ENCODE measurements around the gene DNPH1.
A peak's percentile ranks its signal among the peaks of the same experiment; 100 is the strongest.

The DNPH1 gene

DNA sequence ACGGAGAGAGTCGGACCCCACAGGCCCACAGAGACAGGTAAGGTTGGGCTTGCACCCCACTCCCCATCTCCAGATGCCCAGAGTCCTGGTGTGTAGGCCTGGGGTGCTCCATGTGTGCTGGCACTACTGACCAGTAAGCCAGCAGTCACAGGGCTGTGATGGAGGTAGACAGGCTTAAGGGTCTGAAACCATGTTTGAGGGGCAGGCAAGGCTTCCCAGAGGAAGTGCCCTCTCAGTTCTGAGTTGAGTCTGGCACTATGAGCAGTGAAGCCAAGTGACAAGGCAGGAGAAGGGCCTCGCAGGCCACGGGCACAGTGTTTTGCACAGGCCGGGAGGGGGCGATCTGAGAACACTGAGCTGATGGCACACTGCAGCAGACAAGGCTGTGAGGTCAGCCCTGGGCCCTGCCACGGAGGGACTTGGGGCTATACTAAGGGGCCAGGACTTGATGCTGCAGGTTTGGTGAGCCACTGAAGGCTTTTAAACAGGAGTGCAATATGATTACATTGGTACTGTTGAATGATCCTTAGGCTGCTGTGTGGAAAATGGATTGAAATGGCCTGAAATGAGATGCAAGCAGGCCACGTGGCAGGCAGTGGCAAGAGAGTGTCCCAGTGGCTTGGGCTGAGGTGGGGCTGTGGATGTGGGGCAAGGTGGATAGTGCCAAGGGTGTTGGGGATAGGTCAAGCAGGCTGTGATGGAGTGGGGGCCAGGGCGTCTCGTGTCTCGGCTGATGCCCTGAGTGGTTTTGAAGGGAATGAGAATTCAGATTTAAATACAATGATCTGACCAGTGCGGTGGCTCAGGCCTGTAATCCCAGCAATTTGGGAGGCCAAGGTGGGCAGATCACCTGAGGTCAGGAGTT is 34.3 kb upstream of the DNPH1 start:
- peak; percentile 50 to 72 (median 62) for DNase-seq

GRCh38 chr6:43262780-43263313 is 33.6 kb upstream of the DNPH1 start:
- DNase-seq: no peak

- no peak for DNase-seq
Measured at GRCh38 chr6:43262000-43262779, 32.9 kb upstream of the DNPH1 start.

DNA sequence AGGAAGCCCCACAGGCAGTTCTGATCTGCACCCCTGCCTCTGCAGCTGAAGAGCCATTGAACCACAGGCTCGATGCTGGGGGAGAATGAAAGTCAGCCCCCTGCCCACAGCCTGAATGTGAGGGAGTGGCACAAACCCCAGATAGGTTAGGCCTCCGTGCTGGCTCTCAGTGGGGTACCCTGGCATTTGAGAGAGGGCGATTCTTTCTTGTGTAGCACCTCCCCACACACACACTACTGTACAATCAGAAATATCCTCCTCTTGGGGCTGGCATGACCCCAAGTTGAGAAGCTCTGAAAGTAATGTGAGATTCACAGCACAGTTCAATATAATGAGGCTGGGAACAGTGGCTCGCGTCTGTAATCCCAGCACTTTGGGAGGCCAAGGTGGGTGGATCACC is 31.9 kb upstream of the DNPH1 start:
- no peak for DNase-seq

- no peak for DNase-seq
Measured at GRCh38 chr6:43260791-43261190, 31.5 kb upstream of the DNPH1 start.

- DNase-seq: no peak
Measured at GRCh38 chr6:43258807-43259686, 29.8 kb upstream of the DNPH1 start.

GRCh38 chr6:43258180-43258579 is 28.9 kb upstream of the DNPH1 start:
- no peak for DNase-seq

DNA sequence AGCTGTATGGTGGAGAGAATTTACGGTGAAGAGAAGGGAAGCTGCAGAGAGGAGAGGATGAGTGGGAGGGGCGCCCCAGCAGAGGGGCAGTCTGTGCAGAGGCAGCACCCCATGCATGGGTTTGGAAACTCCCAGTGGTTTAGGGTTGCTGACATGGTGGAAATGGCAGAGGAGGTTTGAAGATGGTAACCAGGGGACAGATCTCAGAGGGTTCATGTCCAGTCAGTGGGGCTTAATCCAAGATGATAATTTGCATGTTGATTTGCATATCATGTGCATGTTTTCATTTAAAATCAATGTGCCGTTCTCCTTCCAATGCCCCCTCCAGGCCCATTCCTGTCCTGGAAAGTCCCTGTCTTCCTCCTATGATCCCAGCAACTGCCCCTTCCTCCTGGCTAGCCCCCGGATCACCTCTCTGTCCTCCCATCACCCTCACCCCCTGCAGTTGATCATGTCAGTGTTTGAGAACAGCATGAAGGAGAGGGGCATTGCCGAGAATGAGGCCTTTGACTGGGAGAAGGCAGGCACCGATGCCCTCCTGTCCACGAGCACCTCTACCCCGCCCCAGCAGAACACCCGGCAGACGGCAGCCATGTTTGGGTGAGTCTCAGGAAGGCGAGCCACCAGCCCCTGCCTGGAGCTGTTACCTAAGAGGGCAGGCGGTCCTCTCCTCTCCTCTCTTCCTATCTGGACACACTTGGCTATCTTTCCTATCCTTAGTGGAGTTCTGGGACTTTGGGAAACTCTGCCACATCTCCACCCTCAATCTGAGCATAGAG is 28.3 kb upstream of the DNPH1 start:
- no peak for DNase-seq

GRCh38 chr6:43256670-43257366 is 27.5 kb upstream of the DNPH1 start:
- no peak for DNase-seq

DNA sequence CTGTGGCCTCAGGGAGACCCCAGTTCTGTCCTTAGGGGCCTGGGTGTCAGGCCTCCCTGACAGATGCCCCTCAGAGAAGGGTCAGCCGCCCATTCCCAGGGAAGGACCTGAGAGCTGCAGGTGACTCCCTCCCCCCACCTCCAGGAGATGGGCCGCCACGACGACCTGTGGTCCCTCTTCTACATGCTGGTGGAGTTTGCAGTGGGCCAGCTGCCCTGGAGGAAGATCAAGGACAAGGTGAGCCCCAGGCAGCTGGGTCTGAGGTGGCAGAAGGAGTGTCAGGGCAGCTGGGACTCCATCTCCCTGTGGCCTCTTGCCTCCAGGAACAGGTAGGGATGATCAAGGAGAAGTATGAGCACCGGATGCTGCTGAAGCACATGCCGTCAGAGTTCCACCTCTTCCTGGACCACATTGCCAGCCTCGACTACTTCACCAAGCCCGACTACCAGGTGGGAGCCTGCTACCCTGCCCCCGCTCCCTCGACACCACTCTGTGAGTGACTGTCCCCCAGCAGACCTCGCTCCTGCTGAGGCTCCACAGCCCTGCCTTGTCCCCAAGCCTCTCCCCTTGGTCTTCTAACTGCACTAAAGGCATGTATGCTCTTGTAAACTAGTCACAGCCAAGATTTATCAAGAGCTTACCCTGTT is 26.2 kb upstream of the DNPH1 start:
- no peak for DNase-seq

- no peak for DNase-seq
Measured at GRCh38 chr6:43254846-43255245, 25.6 kb upstream of the DNPH1 start.

GRCh38 chr6:43254138-43254817 is 25.0 kb upstream of the DNPH1 start:
- DNase-seq: no peak

DNA sequence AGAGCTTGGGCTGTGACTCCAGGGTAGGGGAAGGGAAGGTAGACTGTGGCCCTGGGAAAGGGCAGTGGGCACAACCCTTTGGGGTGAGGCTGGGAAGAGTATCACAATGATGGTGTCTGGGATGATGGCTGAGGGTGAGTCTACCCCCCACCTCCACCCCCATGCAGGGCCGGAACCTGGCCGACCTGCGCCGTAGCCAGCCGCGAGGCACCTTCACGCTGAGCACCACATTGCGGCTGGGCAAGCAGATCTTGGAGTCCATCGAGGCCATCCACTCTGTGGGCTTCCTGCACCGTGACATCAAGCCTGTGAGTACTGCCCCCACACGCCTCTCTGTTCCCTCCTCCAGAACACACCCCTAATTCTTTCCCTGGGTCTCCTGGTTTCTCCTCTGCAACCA is 24.1 kb upstream of the DNPH1 start:
- no peak for DNase-seq

- no peak for DNase-seq
Measured at GRCh38 chr6:43250992-43251373, 21.7 kb upstream of the DNPH1 start.

DNA sequence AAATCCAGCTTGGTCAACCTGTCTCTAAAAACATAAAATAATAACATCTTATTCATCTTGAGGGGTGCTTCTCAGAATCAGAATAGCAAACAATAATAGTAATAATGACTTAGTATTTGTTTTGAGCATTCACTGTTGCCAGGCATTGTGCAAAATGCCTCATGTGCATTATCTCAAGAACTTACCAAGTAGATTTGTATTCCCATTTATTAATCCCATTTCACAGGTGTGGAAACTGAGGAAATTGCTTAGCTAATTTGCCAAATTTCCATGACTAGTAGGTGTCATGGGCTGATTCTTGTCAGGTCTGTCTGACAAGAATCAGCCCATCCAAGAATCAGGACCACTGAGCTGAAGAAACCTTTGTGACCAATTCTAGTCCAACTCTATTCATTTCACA is 19.5 kb upstream of the DNPH1 start:
- DNase-seq: no peak

GRCh38 chr6:43248101-43248500 is 18.8 kb upstream of the DNPH1 start:
- DNase-seq: no peak

DNA sequence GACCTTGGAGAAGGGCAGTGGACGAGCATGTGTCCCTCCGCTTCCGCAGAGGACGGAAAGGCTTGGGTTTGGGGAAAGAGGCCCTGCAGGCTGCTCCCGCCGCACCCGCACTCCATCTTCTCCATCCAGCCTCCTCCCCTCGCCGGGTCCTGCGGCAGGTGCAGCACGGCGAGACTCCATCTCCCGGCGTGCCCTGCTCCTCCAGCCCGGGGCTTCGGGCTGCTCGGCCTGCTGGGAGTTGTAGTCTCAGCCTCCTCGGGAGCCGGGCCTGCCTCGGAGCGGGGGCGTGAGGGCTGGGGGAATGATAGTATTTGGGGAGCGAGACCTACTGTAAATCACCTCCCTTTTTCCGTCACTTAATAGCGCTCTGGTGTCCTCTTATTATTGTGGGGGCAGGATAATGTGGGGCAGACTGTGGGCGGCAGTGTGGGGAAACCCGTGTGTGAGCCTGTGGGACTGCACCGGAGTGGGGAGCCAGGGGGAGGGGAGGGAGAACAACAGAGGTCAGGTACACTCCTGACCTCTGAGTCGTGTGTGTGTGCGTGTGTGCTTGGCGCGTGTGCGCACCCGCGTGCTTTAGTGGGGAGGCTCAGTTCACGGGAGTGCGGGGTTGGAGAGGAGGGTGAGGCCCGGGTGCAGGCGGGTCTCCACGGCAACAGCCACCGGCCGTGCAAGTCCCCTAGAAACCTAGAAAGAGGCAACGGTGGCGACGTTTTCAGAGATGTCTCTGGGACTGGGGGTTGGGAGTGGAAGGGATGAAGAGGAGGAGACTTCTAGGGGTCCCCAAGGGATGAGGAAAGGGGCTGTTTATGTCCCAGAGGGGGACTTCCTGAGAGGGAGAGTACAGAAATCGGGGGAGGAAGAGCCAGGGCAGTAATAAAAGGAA is 18.1 kb upstream of the DNPH1 start:
- peak; percentile 56 to 81 (median 71) for DNase-seq

DNA sequence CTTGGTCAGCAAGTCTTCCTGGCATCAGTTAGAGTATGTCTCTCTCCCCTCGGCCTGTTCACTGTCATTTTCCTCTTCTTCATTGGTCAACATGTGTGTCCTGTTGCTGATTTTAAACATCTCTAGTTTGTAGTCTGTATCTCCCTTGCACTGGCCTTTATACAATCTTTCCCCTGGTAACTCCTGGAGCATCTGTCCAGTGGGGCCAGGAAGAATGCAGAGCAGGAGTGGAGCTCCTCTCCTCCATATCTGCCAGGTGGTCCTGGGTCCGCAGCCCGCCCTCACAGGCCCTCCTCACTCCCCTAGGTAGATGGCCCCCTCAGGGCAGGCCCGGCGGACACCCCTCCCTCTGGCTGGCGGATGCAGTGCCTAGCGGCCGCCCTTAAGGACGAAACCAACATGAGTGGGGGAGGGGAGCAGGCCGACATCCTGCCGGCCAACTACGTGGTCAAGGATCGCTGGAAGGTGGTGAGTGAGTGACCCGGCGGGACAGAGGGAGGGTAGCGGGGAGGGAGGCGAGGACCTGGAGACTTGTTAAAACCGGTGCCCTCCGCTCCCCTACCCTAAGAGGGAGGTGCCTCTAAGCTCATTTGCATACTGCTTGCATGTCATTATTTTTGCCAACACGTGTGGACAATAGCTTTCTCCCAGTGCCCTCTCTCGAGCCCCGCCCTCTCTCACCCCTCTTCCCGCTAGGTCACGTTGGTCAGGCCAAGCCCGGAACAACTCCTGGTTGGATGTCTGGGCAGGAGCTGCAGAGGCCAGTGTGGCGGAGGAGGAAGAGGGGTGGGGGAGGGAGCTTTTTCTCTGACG is 17.2 kb upstream of the DNPH1 start:
- peak in 1 of 5 donors; percentile 22 for DNase-seq
